NCI-H345 (cell line): ENCODE results near the gene C5.
"Not testable (repeated sequence)": the region's sequence is repeated elsewhere in the genome, so short reads cannot be mapped to it uniquely, and the experiment has no call there.

Experiments used
- DNase-seq: peaks from one replicate; lab custom pipeline; 2025; lab: John Stamatoyannopoulos, UW

C5 gene

GRCh38 chr9:120979797-120980196 is 70.3 kb downstream of the C5 start:
- no peak for DNase-seq

GRCh38 chr9:120978987-120979386 is 71.1 kb downstream of the C5 start:
- no peak for DNase-seq

- DNase-seq = no peak
Measured at GRCh38 chr9:120977321-120977720, 72.8 kb downstream of the C5 start.

- DNase-seq = no peak
Measured at GRCh38 chr9:120974921-120975320, 75.2 kb downstream of the C5 start.

- no peak for DNase-seq
Measured at GRCh38 chr9:120974181-120974580, 75.9 kb downstream of the C5 start.

GRCh38 chr9:120971938-120972337 is 78.1 kb downstream of the C5 start:
- no peak for DNase-seq

GRCh38 chr9:120971471-120971870 is 78.6 kb downstream of the C5 start:
- not testable (repeated sequence) for DNase-seq

GRCh38 chr9:120970244-120970643 is 79.8 kb downstream of the C5 start:
- DNase-seq = no peak

GRCh38 chr9:120966013-120966369 is 84.1 kb downstream of the C5 start:
- DNase-seq = no peak

- DNase-seq = peak; percentile 35
Measured at GRCh38 chr9:120965344-120966012, 84.6 kb downstream of the C5 start.

- DNase-seq = no peak
Measured at GRCh38 chr9:120961936-120962335, 88.1 kb downstream of the C5 start.

- DNase-seq = no peak
Measured at GRCh38 chr9:120960001-120960400, 90.1 kb downstream of the C5 start.

GRCh38 chr9:120956862-120957261 is 93.2 kb downstream of the C5 start:
- DNase-seq = no peak

- DNase-seq = no peak
Measured at GRCh38 chr9:120951960-120952618, 98.0 kb downstream of the C5 start.

GRCh38 chr9:120950421-120951388 is 99.4 kb downstream of the C5 start:
- no peak for DNase-seq

- no peak for DNase-seq
Measured at GRCh38 chr9:120949290-120949689, 100.8 kb downstream of the C5 start.

- no peak for DNase-seq
Measured at GRCh38 chr9:120948824-120949223, 101.3 kb downstream of the C5 start.

GRCh38 chr9:120947222-120947621 is 102.9 kb downstream of the C5 start:
- DNase-seq = no peak

- no peak for DNase-seq
Measured at GRCh38 chr9:120946259-120946658, 103.8 kb downstream of the C5 start.

- DNase-seq = no peak
Measured at GRCh38 chr9:120944948-120945347, 105.1 kb downstream of the C5 start.

GRCh38 chr9:120944434-120944843 is 105.6 kb downstream of the C5 start:
- DNase-seq = no peak

- DNase-seq = no peak
Measured at GRCh38 chr9:120942186-120943001, 107.7 kb downstream of the C5 start.
